Activated CD8-positive, alpha-beta memory T cell treated with anti-CD3 and anti-CD28 coated beads, Interleukin-2, amount 10 ng/mL, durations not matched to agents 7 days and 5 days (primary cell): Measurements from ENCODE around the gene TUB. TPM values are rescaled to one million over a fixed set of nuclear protein-coding genes. Genes with fewer than 3 reads are reported as not detected.

Source experiments
- ATAC-seq: fragments of 150-1000 bp; cut with Tn5 transposase; one replicate; pipeline ENCODE4 v1.10.0; 2021; ENCODE audit warnings: moderate library complexity
- CTCF ChIA-PET: fragments of 350-600 bp; sonication (Branson Sonifier 250); formaldehyde crosslinking; loops from one replicate; lab custom pipeline; 2021; ENCODE audit warnings: antibody characterized with exemption; lab: Charles Lee
- DNase-seq: peaks from one replicate; pipeline ENCODE4 v3.0.0-alpha.2; 2020
- H3K27ac Mint-ChIP-seq: one replicate; pipeline ENCODE4 v1.8.0; 2021; ENCODE audit warnings: mild to moderate bottlenecking, mixed read lengths
- H3K27me3 Mint-ChIP-seq: one replicate; pipeline ENCODE4 v1.8.0; 2021; ENCODE audit warnings: mixed read lengths
- H3K36me3 Mint-ChIP-seq: one replicate; pipeline ENCODE4 v1.8.0; 2021; ENCODE audit warnings: mild to moderate bottlenecking, mixed read lengths
- H3K4me1 Mint-ChIP-seq: one replicate; pipeline ENCODE4 v1.8.0; 2021; ENCODE audit warnings: mixed read lengths
- H3K4me3 Mint-ChIP-seq: one replicate; pipeline ENCODE4 v1.8.0; 2021; ENCODE audit warnings: mild to moderate bottlenecking, moderate library complexity, mixed read lengths
- H3K9me3 Mint-ChIP-seq: one replicate; pipeline ENCODE4 v1.8.0; 2022; ENCODE audit warnings: low read depth, mixed read lengths
- total RNA-seq, 2 experiments: library from RNA; stranded (reverse); gene quantifications; one replicate each; pipeline ENCODE4 v1.2.3, GENCODE V29; 2021

The TUB gene
- total RNA-seq, 2 experiments from 2014 or later: 0.07 to 0.09 TPM

DNA sequence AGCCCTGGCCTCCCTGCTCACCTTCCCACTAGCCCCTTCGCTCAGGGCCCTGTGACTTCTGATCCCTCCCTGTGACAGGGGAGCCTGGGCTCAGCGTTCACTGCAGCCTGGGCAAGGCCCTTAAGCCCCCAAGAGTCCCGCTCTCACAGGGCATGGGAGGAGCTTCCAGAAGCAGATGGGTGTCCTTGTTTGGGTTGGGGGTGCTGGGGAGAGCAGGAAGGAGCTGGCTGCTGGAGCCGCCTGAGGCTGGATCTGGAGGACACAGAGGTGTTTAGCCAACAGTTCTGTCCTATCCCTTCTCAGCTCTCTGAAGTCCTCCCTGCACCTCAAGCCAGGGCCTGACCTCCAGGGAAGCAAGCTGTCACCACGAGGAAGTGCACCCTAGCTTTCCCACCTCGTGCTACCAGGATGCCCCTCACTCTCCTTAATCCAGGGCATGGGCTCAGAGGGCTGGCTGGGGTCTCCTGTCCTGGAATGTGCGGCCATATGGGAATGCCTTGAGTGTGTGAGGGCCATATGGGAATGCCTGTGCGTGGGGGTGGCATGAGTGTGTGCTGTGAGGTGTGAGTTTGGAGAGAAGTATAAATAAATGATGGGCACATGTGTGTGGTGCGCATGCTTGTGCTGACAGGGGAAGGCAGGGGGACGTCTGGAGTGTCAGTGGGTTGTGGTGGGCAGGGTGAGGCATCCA, 25.0 kb upstream of the TUB start:
- Mint-ChIP-seq H3K27ac (no peak overlapping the region), H3K4me1 (peaks cover 5% of the 10 kb centered on the region), H3K36me3 (no peaks in the 10 kb centered on the region), H3K4me3 (no peak overlapping the region), H3K27me3 (peaks cover 2% of the 10 kb centered on the region), H3K9me3 (no peaks in the 10 kb centered on the region)
- DNase-seq (peak; percentile 28), ATAC-seq (no peak)
- CTCF ChIA-PET: interaction anchor here (1.3 to 1.4 kb wide), 2 partner anchors 22 to 43 kb away, joined by 3 to 4 read pairs; no protein-coding TSS in a partner anchor

- peak; percentile 31 for DNase-seq
- no peaks in the 10 kb centered on the region for H3K9me3 Mint-ChIP-seq
- no peaks in the 10 kb centered on the region for H3K27me3 Mint-ChIP-seq
- H3K27ac Mint-ChIP-seq: no peak overlapping the region
- H3K4me1 Mint-ChIP-seq: peaks cover 5% of the 10 kb centered on the region
- no peak for ATAC-seq
- CTCF ChIA-PET: interaction anchor here (1.3 to 1.4 kb wide), 2 partner anchors 23 to 42 kb away, joined by 3 to 4 read pairs; no protein-coding TSS in a partner anchor
- H3K4me3 Mint-ChIP-seq: no peak overlapping the region
- no peaks in the 10 kb centered on the region for H3K36me3 Mint-ChIP-seq
Measured at GRCh38 chr11:8056810-8057463, 24.1 kb upstream of the TUB start.

DNA sequence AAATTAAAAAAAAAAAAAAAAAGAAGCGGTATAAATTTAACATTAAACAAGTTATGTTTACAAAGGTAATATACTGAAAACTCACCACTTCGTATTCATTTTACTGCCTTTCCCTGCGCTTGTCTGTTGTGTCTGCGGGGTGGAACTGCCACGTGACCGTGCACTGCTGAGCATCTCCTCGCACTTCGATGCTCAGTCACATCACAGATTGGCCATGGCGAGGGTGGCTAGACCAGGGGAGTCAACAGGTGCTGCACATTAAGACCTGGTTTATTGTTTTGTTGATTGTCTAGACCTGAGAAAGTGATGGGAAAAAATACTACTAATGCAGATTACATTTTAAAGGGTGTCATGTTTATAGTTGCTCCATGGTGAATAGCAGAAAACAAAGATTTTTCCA, 22.8 kb upstream of the TUB start:
- no peak overlapping the region for H3K4me3 Mint-ChIP-seq
- DNase-seq (peak; percentile 36), ATAC-seq (no peak)
- peaks cover 5% of the 10 kb centered on the region for H3K4me1 Mint-ChIP-seq
- no peaks in the 10 kb centered on the region for H3K27me3 Mint-ChIP-seq
- CTCF ChIA-PET: interaction anchor here (1.4 kb wide), 1 partner anchor 25 kb away, joined by 3 read pairs; no protein-coding TSS in a partner anchor
- H3K27ac Mint-ChIP-seq: no peak overlapping the region
- H3K9me3 Mint-ChIP-seq: no peaks in the 10 kb centered on the region
- H3K36me3 Mint-ChIP-seq: no peaks in the 10 kb centered on the region

GRCh38 chr11:8059030-8059429, 22.0 kb upstream of the TUB start:
- DNase-seq: peak; percentile 37
- H3K27ac Mint-ChIP-seq: no peak overlapping the region
- H3K4me3 Mint-ChIP-seq: no peak overlapping the region
- CTCF ChIA-PET: interaction anchor here (0.9 to 1.4 kb wide), 3 partner anchors 11 to 32 kb away, joined by 3 to 4 read pairs (median 3); no protein-coding TSS in a partner anchor
- H3K36me3 Mint-ChIP-seq: no peaks in the 10 kb centered on the region
- ATAC-seq: no peak
- H3K4me1 Mint-ChIP-seq: peaks cover 5% of the 10 kb centered on the region
- no peaks in the 10 kb centered on the region for H3K9me3 Mint-ChIP-seq
- H3K27me3 Mint-ChIP-seq: no peaks in the 10 kb centered on the region

DNA sequence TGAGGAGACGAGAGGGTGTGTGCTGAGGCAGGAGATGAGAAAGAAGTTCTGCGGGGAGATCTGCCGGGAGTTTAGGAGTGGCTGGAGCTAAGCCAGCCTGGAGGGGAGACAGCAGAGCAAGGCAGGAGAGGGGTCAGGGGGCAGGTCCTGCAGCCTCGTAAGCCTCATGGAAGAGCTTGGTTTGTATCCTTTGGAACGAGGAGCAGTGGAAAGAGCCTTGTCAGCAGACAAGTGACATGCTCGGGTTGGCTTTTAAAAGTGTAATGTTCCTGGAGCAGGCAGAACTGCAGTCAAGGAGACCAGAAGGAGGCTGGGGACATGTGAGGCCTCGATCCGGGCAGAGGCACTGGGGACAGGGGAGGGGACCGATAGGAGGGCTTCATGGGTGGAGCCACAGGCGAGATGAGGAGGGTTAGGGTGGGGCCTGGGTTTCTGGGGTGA, 21.4 kb upstream of the TUB start:
- CTCF ChIA-PET: interaction anchor here (0.9 to 1.4 kb wide), 3 partner anchors 11 to 31 kb away, joined by 3 to 4 read pairs (median 3); no protein-coding TSS in a partner anchor
- Mint-ChIP-seq H3K9me3 (no peaks in the 10 kb centered on the region), H3K36me3 (no peaks in the 10 kb centered on the region), H3K4me3 (no peak overlapping the region), H3K27me3 (no peaks in the 10 kb centered on the region), H3K4me1 (peaks cover 5% of the 10 kb centered on the region), H3K27ac (no peak overlapping the region)
- ATAC-seq (no peak), DNase-seq (peak; percentile 28)

DNA sequence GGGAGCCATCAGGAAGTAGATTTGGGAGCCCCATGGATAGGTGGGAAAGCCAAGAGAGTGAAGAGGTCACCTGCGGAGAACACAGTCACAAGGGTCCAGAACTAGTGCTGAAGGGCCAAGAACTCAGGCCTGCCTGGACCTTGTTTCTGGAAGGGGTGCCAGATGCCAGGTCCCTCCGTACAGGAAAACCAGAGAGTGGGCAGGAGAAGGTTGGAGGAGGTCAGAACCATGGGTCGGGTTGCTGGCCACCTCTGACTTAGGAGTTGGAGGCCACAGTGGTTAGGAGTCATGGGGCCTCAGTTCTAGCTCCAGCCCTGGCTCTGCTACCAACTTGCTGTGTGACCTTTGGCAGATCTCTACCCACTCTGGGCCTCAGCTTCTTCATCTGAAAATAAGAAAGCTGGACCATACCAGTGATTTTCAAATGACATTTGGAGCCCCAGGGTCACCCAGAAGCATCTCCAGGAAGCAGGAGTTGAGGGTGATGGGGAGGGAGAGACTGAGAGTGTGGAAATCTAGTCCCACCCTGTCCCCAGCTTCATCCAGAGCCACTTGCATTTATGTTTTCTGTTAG, 20.8 kb upstream of the TUB start:
- no peaks in the 10 kb centered on the region for H3K36me3 Mint-ChIP-seq
- no peaks in the 10 kb centered on the region for H3K9me3 Mint-ChIP-seq
- CTCF ChIA-PET: no interaction called here
- DNase-seq (peak; percentile 31), ATAC-seq (no peak)
- no peak overlapping the region for H3K4me3 Mint-ChIP-seq
- no peaks in the 10 kb centered on the region for H3K27me3 Mint-ChIP-seq
- no peak overlapping the region for H3K27ac Mint-ChIP-seq
- H3K4me1 Mint-ChIP-seq: peaks cover 5% of the 10 kb centered on the region

GRCh38 chr11:8060801-8061554, 20.0 kb upstream of the TUB start:
- no peaks in the 10 kb centered on the region for H3K27me3 Mint-ChIP-seq
- DNase-seq: peak; percentile 31
- H3K4me3 Mint-ChIP-seq: no peak overlapping the region
- no peak for ATAC-seq
- H3K27ac Mint-ChIP-seq: no peak overlapping the region
- CTCF ChIA-PET: no interaction called here
- H3K36me3 Mint-ChIP-seq: no peaks in the 10 kb centered on the region
- no peaks in the 10 kb centered on the region for H3K9me3 Mint-ChIP-seq
- peaks cover 5% of the 10 kb centered on the region for H3K4me1 Mint-ChIP-seq

DNA sequence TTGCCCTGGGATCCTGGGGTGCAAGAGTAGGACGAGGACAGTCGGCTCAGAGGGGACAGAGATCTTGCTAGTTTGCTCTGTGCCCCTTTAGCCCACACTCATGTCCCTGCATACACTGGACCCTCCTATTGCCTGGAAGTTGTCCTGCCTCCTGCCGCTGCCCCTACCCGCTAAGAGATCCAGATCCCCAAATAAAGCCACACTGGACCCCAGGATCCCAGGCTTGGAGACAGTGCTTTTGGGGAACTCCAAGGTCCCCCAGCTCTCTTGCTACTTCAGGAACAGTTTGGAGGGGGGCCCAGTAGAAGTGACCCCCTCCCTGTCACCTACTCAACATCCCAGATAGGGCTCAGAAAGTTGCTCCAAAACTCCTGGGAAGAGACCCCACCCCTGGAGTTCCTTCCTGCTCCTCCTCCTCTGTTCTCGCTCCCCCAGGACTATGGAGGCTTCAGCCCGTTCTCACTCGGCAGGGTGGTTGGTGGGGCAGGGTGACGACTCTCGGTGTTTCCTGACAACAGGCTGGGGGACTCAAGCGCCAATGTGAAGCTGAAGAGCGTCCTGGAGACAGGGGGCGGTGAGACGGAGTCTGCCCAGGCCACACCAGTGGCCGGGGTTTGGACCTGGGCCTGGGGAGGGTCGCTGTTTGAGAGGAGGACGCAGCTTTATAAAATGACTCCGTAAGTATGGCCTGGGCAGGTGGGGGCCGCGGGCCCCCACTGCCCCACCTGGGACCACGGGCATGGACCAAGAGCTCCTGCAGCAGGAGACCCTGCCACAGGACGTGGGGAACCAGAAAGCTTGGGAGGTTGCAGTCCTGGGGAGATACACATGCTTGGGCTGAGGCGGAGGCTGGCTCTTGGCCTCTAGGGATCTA, 19.2 kb upstream of the TUB start:
- H3K27ac Mint-ChIP-seq: no peak overlapping the region

GRCh38 chr11:8062781-8063257, 18.2 kb upstream of the TUB start:
- Mint-ChIP-seq H3K27ac (no peak overlapping the region), H3K36me3 (no peaks in the 10 kb centered on the region), H3K9me3 (no peaks in the 10 kb centered on the region), H3K4me3 (no peak overlapping the region), H3K27me3 (peaks cover 4% of the 10 kb centered on the region), H3K4me1 (peaks cover 5% of the 10 kb centered on the region)
- peak; percentile 27 for DNase-seq
- CTCF ChIA-PET: no interaction called here
- ATAC-seq: no peak

More for the DNA sequence above, 19.2 kb upstream of the TUB start:
- H3K27me3 Mint-ChIP-seq: peaks cover under 1% of the 10 kb centered on the region
- CTCF ChIA-PET: no interaction called here
- no peak overlapping the region for H3K4me3 Mint-ChIP-seq
- no peaks in the 10 kb centered on the region for H3K36me3 Mint-ChIP-seq
- DNase-seq (peak; percentile 33), ATAC-seq (no peak)
- peaks cover 5% of the 10 kb centered on the region for H3K4me1 Mint-ChIP-seq
- H3K9me3 Mint-ChIP-seq: no peaks in the 10 kb centered on the region

- H3K27ac Mint-ChIP-seq: no peak overlapping the region
- ATAC-seq (no peak), DNase-seq (peak; percentile 29)
- no peaks in the 10 kb centered on the region for H3K36me3 Mint-ChIP-seq
- peaks cover 3% of the 10 kb centered on the region for H3K4me1 Mint-ChIP-seq
- H3K4me3 Mint-ChIP-seq: no peak overlapping the region
- no peaks in the 10 kb centered on the region for H3K9me3 Mint-ChIP-seq
- peaks cover 4% of the 10 kb centered on the region for H3K27me3 Mint-ChIP-seq
- CTCF ChIA-PET: interaction anchor here (1.2 kb wide), 1 partner anchor 12 kb away, joined by 4 read pairs; no protein-coding TSS in a partner anchor
Measured at GRCh38 chr11:8063324-8063723, 17.7 kb upstream of the TUB start.

DNA sequence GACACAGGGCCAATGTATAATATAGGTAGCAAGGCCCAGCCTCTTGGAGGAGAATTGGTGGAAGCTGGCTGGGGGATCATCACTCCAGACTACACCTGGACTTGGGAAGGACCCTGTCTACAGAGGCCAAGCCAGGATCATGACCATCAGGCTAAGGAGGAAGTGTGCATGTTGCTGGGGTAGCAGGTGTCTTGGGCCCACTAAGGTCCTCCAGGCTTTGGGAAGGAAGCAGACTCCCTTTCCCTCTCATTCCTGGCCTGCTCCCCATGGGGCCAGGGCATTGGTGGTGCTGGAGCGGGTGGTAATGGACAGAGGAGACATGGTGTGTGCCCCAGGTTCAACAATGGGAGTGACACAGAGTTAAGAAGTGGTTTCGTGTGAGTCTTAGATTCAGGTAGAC, 16.0 kb upstream of the TUB start:
- no peaks in the 10 kb centered on the region for H3K9me3 Mint-ChIP-seq
- peak; percentile 25 for DNase-seq
- H3K4me1 Mint-ChIP-seq: no peaks in the 10 kb centered on the region
- no peaks in the 10 kb centered on the region for H3K36me3 Mint-ChIP-seq
- no peak overlapping the region for H3K27ac Mint-ChIP-seq
- no peak for ATAC-seq
- CTCF ChIA-PET: no interaction called here
- H3K27me3 Mint-ChIP-seq: peaks cover 17% of the 10 kb centered on the region
- H3K4me3 Mint-ChIP-seq: no peak overlapping the region
